PC-3 (cell line): ENCODE measurements around the gene BCAT1. TPM values are rescaled to one million over a fixed set of nuclear protein-coding genes. Genes with fewer than 3 reads are reported as not detected.

Experiments used
- ATAC-seq: fragments of 200-7000 bp; cut with Tn5 transposase; 2 replicates; pipeline ENCODE4 v1.9.1; 2020; ENCODE audit warnings: mild to moderate bottlenecking, moderate library complexity
- BruUV-seq: library from RNA; stranded (reverse); fragments of 400-500 nt; replicated peaks from 2 replicates; lab custom pipeline; 2021; lab: Mats Ljungman, UMichigan
- CTCF ChIA-PET: fragments of 300-600 bp; sonication (Branson Sonifier 250); formaldehyde crosslinking; loops from one replicate; lab custom pipeline; 2022; ENCODE audit warnings: antibody characterized with exemption; lab: Charles Lee
- POLR2A ChIA-PET: fragments of 300-600 bp; sonication (Branson Sonifier 250); formaldehyde crosslinking; loops from one replicate; lab custom pipeline; 2022; ENCODE audit warnings: antibody characterized with exemption; ENCODE audit not compliant: unreplicated experiment; lab: Charles Lee
- DNase-seq: peaks from one replicate; pipeline ENCODE4 v3.0.0-alpha.2; 2015
- H2AFZ ChIP-seq: fragments of 300-600 bp; sonication (generic); 2 replicates; pipeline ENCODE4 v1.6.0; 2016; ENCODE audit warnings: antibody characterized with exemption, low read length
- H3F3A ChIP-seq: fragments of 300-600 bp; sonication (generic); one replicate; pipeline ENCODE4 v1.6.0; 2017; ENCODE audit warnings: antibody characterized with exemption, low read length, control low read depth, mild to moderate bottlenecking; ENCODE audit not compliant: unreplicated experiment
- H3K27ac ChIP-seq: fragments of 300-600 bp; sonication (generic); 2 replicates; pipeline ENCODE4 v1.5.1; 2016; ENCODE audit warnings: mild to moderate bottlenecking, low read length
- H3K27me3 ChIP-seq: fragments of 300-600 bp; sonication (generic); 2 replicates; pipeline ENCODE4 v1.6.1; 2016; ENCODE audit warnings: low read length, mixed read lengths
- H3K36me3 ChIP-seq: fragments of 300-600 bp; sonication (generic); 2 replicates; pipeline ENCODE4 v1.6.1; 2016; ENCODE audit warnings: low read depth, mixed run types, low read length, mixed read lengths
- H3K4me1 ChIP-seq: fragments of 300-600 bp; sonication (generic); 2 replicates; pipeline ENCODE4 v1.5.1; 2016; ENCODE audit warnings: low read length; ENCODE audit not compliant: insufficient read depth
- H3K4me2 ChIP-seq: fragments of 300-600 bp; sonication (generic); 2 replicates; pipeline ENCODE4 v1.6.0; 2016; ENCODE audit warnings: low read length
- H3K4me3 ChIP-seq: fragments of 300-600 bp; sonication (generic); 2 replicates; pipeline ENCODE4 v1.5.1; 2016; ENCODE audit warnings: mild to moderate bottlenecking, low read length, mixed read lengths
- H3K79me2 ChIP-seq: fragments of 300-600 bp; sonication (generic); 2 replicates; pipeline ENCODE4 v1.6.1; 2017; ENCODE audit warnings: low read length, mixed read lengths
- H3K9ac ChIP-seq: fragments of 300-600 bp; sonication (generic); 2 replicates; pipeline ENCODE4 v1.6.0; 2016; ENCODE audit warnings: mild to moderate bottlenecking, low read length
- H3K9me2 ChIP-seq: fragments of 300-600 bp; sonication (generic); replicated peaks from 2 replicates; pipeline ENCODE4 v1.6.1; 2016; ENCODE audit warnings: mixed run types, low read length, mixed read lengths
- H3K9me3 ChIP-seq: fragments of 300-600 bp; sonication (generic); 2 replicates; pipeline ENCODE4 v1.6.1; 2016; ENCODE audit warnings: low read length, mixed read lengths
- H4K20me1 ChIP-seq: fragments of 300-600 bp; sonication (generic); 2 replicates; pipeline ENCODE4 v1.6.1; 2016; ENCODE audit warnings: low read length, mixed read lengths
- EZH2 ChIP-seq: fragments of 300-600 bp; sonication (generic); IDR thresholded peaks from one replicate; pipeline ENCODE4 v1.6.1; 2017; ENCODE audit warnings: antibody characterized with exemption, mild to moderate bottlenecking, low read length; ENCODE audit not compliant: unreplicated experiment
- EZH2phosphoT487 ChIP-seq: fragments of 300-600 bp; sonication (generic); IDR thresholded peaks from 2 replicates; pipeline ENCODE4 v1.6.1; 2018; ENCODE audit warnings: mild to moderate bottlenecking, antibody characterized with exemption, low read length, borderline replicate concordance
- intact Hi-C: fragments of 100-400 bp; cut with micrococcal nuclease; formaldehyde crosslinking; loops from 2 replicates; pipeline ENCODE4 v1.9.0; 2023
- total RNA-seq: library from RNA; depleted of rRNA; stranded (reverse); fragments of >200 nt; gene quantifications from 2 replicates; pipeline ENCODE4 v1.2.3, GENCODE V29; 2014
- TF ChIP-seq, protein P1 (sequence below): fragments of 300-600 bp; sonication (generic); conservative IDR thresholded peaks from 2 replicates; pipeline ENCODE4 v1.5.1; 2017; ENCODE audit warnings: antibody characterized with exemption, low read depth, mild to moderate bottlenecking, low read length

The BCAT1 gene
- total RNA-seq, 1 experiment from 2014 or later: not detected

GRCh38 chr12:24952389-24952788, 3.5 kb upstream of the BCAT1 start:
- H3K9ac ChIP-seq: no peak overlapping the region
- H3F3A ChIP-seq: no peaks in the 10 kb centered on the region
- H3K27ac ChIP-seq: no peak overlapping the region
- ATAC-seq (no peak), DNase-seq (no peak)
- H3K9me2 ChIP-seq: no peaks in the 10 kb centered on the region
- peaks cover 37% of the 10 kb centered on the region for H3K27me3 ChIP-seq
- intact Hi-C loops: no loop called here
- H3K36me3 ChIP-seq: no peaks in the 10 kb centered on the region
- H3K4me1 ChIP-seq: no peaks in the 10 kb centered on the region
- no peaks in the 10 kb centered on the region for H4K20me1 ChIP-seq
- no peak overlapping the region for H3K4me2 ChIP-seq
- H2AFZ ChIP-seq: no peak overlapping the region
- no TSS peak for BruUV-seq
- POLR2A ChIA-PET: no interaction called here
- no peak overlapping the region for H3K4me3 ChIP-seq
- no peaks in the 10 kb centered on the region for H3K9me3 ChIP-seq
- TF ChIP-seq EZH2phosphoT487 (no peak), EZH2 (no peak)
- TF ChIP-seq, protein P1, sequence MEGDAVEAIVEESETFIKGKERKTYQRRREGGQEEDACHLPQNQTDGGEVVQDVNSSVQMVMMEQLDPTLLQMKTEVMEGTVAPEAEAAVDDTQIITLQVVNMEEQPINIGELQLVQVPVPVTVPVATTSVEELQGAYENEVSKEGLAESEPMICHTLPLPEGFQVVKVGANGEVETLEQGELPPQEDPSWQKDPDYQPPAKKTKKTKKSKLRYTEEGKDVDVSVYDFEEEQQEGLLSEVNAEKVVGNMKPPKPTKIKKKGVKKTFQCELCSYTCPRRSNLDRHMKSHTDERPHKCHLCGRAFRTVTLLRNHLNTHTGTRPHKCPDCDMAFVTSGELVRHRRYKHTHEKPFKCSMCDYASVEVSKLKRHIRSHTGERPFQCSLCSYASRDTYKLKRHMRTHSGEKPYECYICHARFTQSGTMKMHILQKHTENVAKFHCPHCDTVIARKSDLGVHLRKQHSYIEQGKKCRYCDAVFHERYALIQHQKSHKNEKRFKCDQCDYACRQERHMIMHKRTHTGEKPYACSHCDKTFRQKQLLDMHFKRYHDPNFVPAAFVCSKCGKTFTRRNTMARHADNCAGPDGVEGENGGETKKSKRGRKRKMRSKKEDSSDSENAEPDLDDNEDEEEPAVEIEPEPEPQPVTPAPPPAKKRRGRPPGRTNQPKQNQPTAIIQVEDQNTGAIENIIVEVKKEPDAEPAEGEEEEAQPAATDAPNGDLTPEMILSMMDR: no peak
- no peaks in the 10 kb centered on the region for H3K79me2 ChIP-seq
- CTCF ChIA-PET: no interaction called here

DNA sequence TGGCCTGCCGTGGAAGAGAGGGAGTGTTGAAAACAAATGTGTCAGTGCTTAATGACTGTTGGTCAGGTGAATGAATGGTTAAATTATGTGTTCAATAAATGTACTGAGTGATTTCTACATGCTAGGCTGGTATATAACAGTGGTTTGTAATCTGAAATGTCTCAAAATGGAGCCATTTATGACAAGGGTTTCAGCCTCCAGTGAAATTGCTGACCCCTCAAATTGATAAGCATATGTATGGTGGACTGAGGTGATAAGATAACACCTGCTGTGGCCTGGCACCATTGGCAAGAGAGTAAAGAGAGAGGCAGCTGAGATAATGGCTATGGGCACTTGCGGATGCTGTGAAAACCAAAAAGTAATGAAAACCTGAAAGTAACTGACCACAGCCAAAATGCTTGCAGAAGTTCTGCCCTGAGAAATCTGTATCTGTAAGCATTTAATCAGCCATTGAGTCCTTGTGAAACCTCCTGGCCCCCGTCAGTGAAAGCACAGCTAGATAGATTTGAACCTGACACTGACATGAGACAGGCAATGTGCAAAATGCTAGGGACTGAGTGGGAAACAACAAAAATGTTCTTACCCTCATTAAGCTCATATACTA, 1.4 kb upstream of the BCAT1 start:
- Histone ChIP-seq H3K9me3 (no peaks in the 10 kb centered on the region), H3F3A (no peaks in the 10 kb centered on the region), H3K9ac (no peak overlapping the region), H3K79me2 (no peaks in the 10 kb centered on the region), H3K9me2 (no peaks in the 10 kb centered on the region), H3K4me3 (no peak overlapping the region), H4K20me1 (no peaks in the 10 kb centered on the region), H3K36me3 (no peaks in the 10 kb centered on the region), H3K27me3 (peaks cover 41% of the 10 kb centered on the region), H3K4me2 (no peak overlapping the region), H3K4me1 (no peaks in the 10 kb centered on the region), H3K27ac (no peak overlapping the region), H2AFZ (no peak overlapping the region)
- intact Hi-C loops: no loop called here
- BruUV-seq: no TSS peak
- TF ChIP-seq EZH2 (no peak), EZH2phosphoT487 (no peak)
- TF ChIP-seq, protein P1: no peak
- ATAC-seq (no peak), DNase-seq (no peak)
- ChIA-PET POLR2A (no interaction called here), CTCF (no interaction called here)

GRCh38 chr12:24948420-24948756, 513 bp downstream of the BCAT1 start:
- no peak overlapping the region for H3K27ac ChIP-seq
- H4K20me1 ChIP-seq: no peaks in the 10 kb centered on the region
- ATAC-seq (no peak), DNase-seq (no peak)
- no peaks in the 10 kb centered on the region for H3K79me2 ChIP-seq
- no TSS peak for BruUV-seq
- H3F3A ChIP-seq: no peaks in the 10 kb centered on the region
- H3K4me3 ChIP-seq: peak overlapping the region; percentile 47
- H3K9me3 ChIP-seq: no peaks in the 10 kb centered on the region
- no peak for TF ChIP-seq EZH2
- TF ChIP-seq, protein P1: no peak
- no peak for TF ChIP-seq EZH2phosphoT487
- H3K4me2 ChIP-seq: peak overlapping the region; percentile 67; the same call in 1 of the 2 replicates
- peaks cover 36% of the 10 kb centered on the region for H3K27me3 ChIP-seq
- H3K9ac ChIP-seq: no peak overlapping the region
- ChIA-PET CTCF (no interaction called here), POLR2A (no interaction called here)
- intact Hi-C loops: no loop called here
- H3K36me3 ChIP-seq: no peaks in the 10 kb centered on the region
- no peaks in the 10 kb centered on the region for H3K9me2 ChIP-seq
- H3K4me1 ChIP-seq: no peaks in the 10 kb centered on the region
- H2AFZ ChIP-seq: peak overlapping the region; percentile 50; the same call in 1 of the 2 replicates
